NCI-H1694 (cell line): Measurements from ENCODE around the gene SHC4.

Experiments
- DNase-seq: peaks from one replicate; lab custom pipeline; 2025; lab: John Stamatoyannopoulos, UW

SHC4 gene

GRCh38 chr15:48967336-48967735, 3.6 kb upstream of the SHC4 start:
- no peak for DNase-seq

- no peak for DNase-seq
Measured at GRCh38 chr15:48966595-48967301, 3.0 kb upstream of the SHC4 start.

- no peak for DNase-seq
Measured at GRCh38 chr15:48965972-48966371, 2.3 kb upstream of the SHC4 start.

GRCh38 chr15:48964898-48965297, 1.2 kb upstream of the SHC4 start:
- DNase-seq, result no peak

- DNase-seq, result no peak
Measured at GRCh38 chr15:48962662-48963523, 826 bp downstream of the SHC4 start.

- no peak for DNase-seq
Measured at GRCh38 chr15:48955967-48956366, 7.8 kb downstream of the SHC4 start.

GRCh38 chr15:48955370-48955769, 8.3 kb downstream of the SHC4 start:
- no peak for DNase-seq

- DNase-seq, result no peak
Measured at GRCh38 chr15:48954538-48954937, 9.2 kb downstream of the SHC4 start.

- no peak for DNase-seq
Measured at GRCh38 chr15:48946840-48947187, 16.9 kb downstream of the SHC4 start.

- DNase-seq, result no peak
Measured at GRCh38 chr15:48946074-48946839, 17.5 kb downstream of the SHC4 start.

- DNase-seq, result no peak
Measured at GRCh38 chr15:48945386-48945785, 18.3 kb downstream of the SHC4 start.

- no peak for DNase-seq
Measured at GRCh38 chr15:48941904-48942303, 21.8 kb downstream of the SHC4 start.

- DNase-seq, result no peak
Measured at GRCh38 chr15:48940508-48940907, 23.2 kb downstream of the SHC4 start.

GRCh38 chr15:48939648-48940047, 24.1 kb downstream of the SHC4 start:
- no peak for DNase-seq

- no peak for DNase-seq
Measured at GRCh38 chr15:48937886-48938285, 25.8 kb downstream of the SHC4 start.

GRCh38 chr15:48936666-48937065, 27.1 kb downstream of the SHC4 start:
- no peak for DNase-seq

- no peak for DNase-seq
Measured at GRCh38 chr15:48935236-48935635, 28.5 kb downstream of the SHC4 start.

GRCh38 chr15:48930735-48931134, 33.0 kb downstream of the SHC4 start:
- no peak for DNase-seq

GRCh38 chr15:48929661-48930060, 34.1 kb downstream of the SHC4 start:
- no peak for DNase-seq

GRCh38 chr15:48928877-48929538, 34.7 kb downstream of the SHC4 start:
- no peak for DNase-seq

GRCh38 chr15:48925714-48926223, 38.0 kb downstream of the SHC4 start:
- DNase-seq, result no peak
